B cell (primary cell): ENCODE measurements around the gene PXN. TPM values are rescaled to one million over a fixed set of nuclear protein-coding genes. Genes with fewer than 3 reads are reported as not detected.

Experiments
- ATAC-seq: fragments of 200-7000 bp; cut with Tn5 transposase; one replicate; pipeline ENCODE4 v1.10.0; 2021; ENCODE audit warnings: low read depth, mild to moderate bottlenecking, moderate number of reproducible peaks, moderate library complexity
- CTCF ChIA-PET: fragments of 350-600 bp; sonication (Branson Sonifier 250); formaldehyde crosslinking; loops from one replicate; lab custom pipeline; 2021; ENCODE audit warnings: antibody characterized with exemption, inconsistent platforms; lab: Charles Lee
- POLR2A ChIA-PET: fragments of 350-600 bp; sonication (Branson Sonifier 250); formaldehyde crosslinking; loops from one replicate; lab custom pipeline; 2021; ENCODE audit warnings: antibody characterized with exemption; lab: Charles Lee
- DNase-seq: peaks from one replicate; pipeline ENCODE4 v3.0.0; 2013
- H2AFZ ChIP-seq: 2 replicates; pipeline ENCODE4 v1.6.1; 2012; ENCODE audit warnings: mild to moderate bottlenecking, low read depth, low read length; ENCODE audit not compliant: insufficient read depth, poor library complexity, severe bottlenecking
- H3K27ac ChIP-seq, 2 donors: 1 replicate in 1 of 2; 2 replicates in 1 of 2; pipeline ENCODE4 v1.5.1; 2012 to 2013; ENCODE audit warnings: low read length in 2 of 2, mild to moderate bottlenecking in 2 of 2, moderate library complexity in 1 of 2
- H3K27me3 ChIP-seq, 4 experiments: fragments of 200-600 bp in 1 of 4; sonication (generic) in 1 of 4; replicated peaks in 1 of 4; 1 replicate in 2 of 4; 2 replicates in 2 of 4; pipeline versions ENCODE4 v1.6.1 to v1.7.0; 2013 to 2016; ENCODE audit warnings: low read length in 3 of 4, mild to moderate bottlenecking in 2 of 4, mixed read lengths in 1 of 4, moderate library complexity in 1 of 4; ENCODE audit not compliant: insufficient read depth in 4 of 4, control insufficient read depth in 3 of 4; ENCODE audit errors: control extremely low read depth in 1 of 4
- H3K36me3 ChIP-seq, 2 experiments: replicated peaks in 1 of 2; 1 replicate in 1 of 2; 2 replicates in 1 of 2; pipeline versions ENCODE4 v1.6.1 to v1.7.1; 2013; ENCODE audit warnings: low read length in 1 of 2; ENCODE audit not compliant: insufficient read depth in 2 of 2, control insufficient read depth in 1 of 2; ENCODE audit errors: control extremely low read depth in 1 of 2, extremely low read depth in 1 of 2
- H3K4me1 ChIP-seq, 2 donors: fragments of 200-600 bp in 1 of 2; sonication (generic) in 1 of 2; 1 replicate in 1 of 2; 2 replicates in 1 of 2; pipeline versions ENCODE4 v1.5.1 to v1.6.1; 2013 to 2017; ENCODE audit warnings: low read length in 2 of 2; ENCODE audit not compliant: control insufficient read depth in 2 of 2, insufficient read depth in 2 of 2
- H3K4me2 ChIP-seq: replicated peaks from 2 replicates; pipeline ENCODE3; 2012; ENCODE audit warnings: mild to moderate bottlenecking, low read depth, low read length; ENCODE audit not compliant: poor library complexity, severe bottlenecking
- H3K4me3 ChIP-seq, 5 experiments: fragments of 200-600 bp in 1 of 5; sonication (generic) in 1 of 5; 1 replicate in 3 of 5; 2 replicates in 2 of 5; pipeline versions ENCODE4 v1.5.1 to v1.7.0; 2011 to 2016; ENCODE audit warnings: low read length in 4 of 5, mild to moderate bottlenecking in 4 of 5, low read depth in 2 of 5, control low read depth in 1 of 5, moderate library complexity in 1 of 5; ENCODE audit not compliant: insufficient read depth in 1 of 5; ENCODE audit errors: control extremely low read depth in 1 of 5, extremely low read depth in 1 of 5
- H3K79me2 ChIP-seq: fragments of 200-600 bp; sonication (generic); one replicate; pipeline ENCODE4 v1.6.0; 2016; ENCODE audit warnings: low read length; ENCODE audit not compliant: control insufficient read depth, insufficient read depth
- H3K9ac ChIP-seq: fragments of 200-600 bp; sonication (generic); 2 replicates; pipeline ENCODE4 v1.6.1; 2017; ENCODE audit warnings: mild to moderate bottlenecking, low read length, moderate library complexity
- H3K9me3 ChIP-seq, 3 donors: one replicate each; pipeline versions ENCODE4 v1.6.1 to v1.7.1; 2013; ENCODE audit warnings: low read length in 2 of 3; ENCODE audit not compliant: control insufficient read depth in 2 of 3, insufficient read depth in 1 of 3; ENCODE audit errors: control extremely low read depth in 1 of 3
- H4K20me1 ChIP-seq: 2 replicates; pipeline ENCODE4 v1.6.0; 2012; ENCODE audit warnings: mild to moderate bottlenecking, low read length; ENCODE audit not compliant: insufficient read depth, control insufficient read depth, poor library complexity, severe bottlenecking
- H3K27ac Mint-ChIP-seq: one replicate; pipeline ENCODE4 v1.8.0; 2021; ENCODE audit warnings: mixed read lengths
- H3K27me3 Mint-ChIP-seq: one replicate; pipeline ENCODE4 v1.8.0; 2021; ENCODE audit warnings: mixed read lengths
- H3K4me1 Mint-ChIP-seq: one replicate; pipeline ENCODE4 v1.8.0; 2021; ENCODE audit warnings: mixed read lengths
- H3K4me3 Mint-ChIP-seq: one replicate; pipeline ENCODE4 v1.8.0; 2021; ENCODE audit warnings: mixed read lengths
- H3K9me3 Mint-ChIP-seq: one replicate; pipeline ENCODE4 v1.8.0; 2022; ENCODE audit warnings: mixed read lengths; ENCODE audit not compliant: insufficient read depth
- CTCF ChIP-seq: fragments of 200-600 bp; IDR thresholded peaks from one replicate; pipeline ENCODE4 v1.8.0; 2022; ENCODE audit warnings: antibody characterized with exemption, mild to moderate bottlenecking
- EZH2 ChIP-seq: IDR thresholded peaks from 2 replicates; pipeline ENCODE4 v1.6.1; 2012; ENCODE audit warnings: borderline replicate concordance, low read depth, mild to moderate bottlenecking, moderate library complexity, low read length; ENCODE audit not compliant: insufficient read depth, poor library complexity, severe bottlenecking
- WGBS: methylation state at CpG from one replicate; pipeline ENCODE4 v1.1.5; 2013; ENCODE audit warnings: missing lambda C conversion rate; ENCODE audit not compliant: insufficient coverage; 5-methylcytosine and 5-hydroxymethylcytosine counted together
- intact Hi-C: fragments of 100-400 bp; cut with micrococcal nuclease; formaldehyde crosslinking; loops from one replicate; pipeline ENCODE4 v1.10.0; 2022
- polyA plus RNA-seq: library from polyadenylated mRNA; depleted of rRNA; stranded (reverse); fragments of >200 nt; gene quantifications from 2 replicates; pipeline ENCODE4 v1.2.3, GENCODE V29; 2012
- total RNA-seq, 2 donors: library from RNA; stranded (reverse); fragments of 120-200 nt in 1 of 2; gene quantifications; 1 replicate in 1 of 2; 2 replicates in 1 of 2; pipeline versions ENCODE4 v1.2.3 to v1.2.4, GENCODE V29; 2013 to 2022

Gene PXN
- total and polyA plus RNA-seq, 2 donors (not counting 1 experiment from before 2014, with no cell fraction given) = 2.0 to 3.1 TPM

- no peak overlapping the region for H3K4me3 Mint-ChIP-seq
- Histone ChIP-seq H3K4me2 (no peak overlapping the region), H2AFZ (no peak overlapping the region), H3K9ac (no peak overlapping the region), H3K4me3 (no peak overlapping the region), H3K27me3 (peaks cover 0 to 76% (median 36%) of the 10 kb centered on the region in 4 experiments), H3K9me3 (peaks cover 0 to 14% (median 0%) of the 10 kb centered on the region in 3 donors), H3K4me1 (peaks cover 52 to 54% of the 10 kb centered on the region in 2 donors), H3K27ac (no peak overlapping the region), H3K36me3 (no peaks in the 10 kb centered on the region), H4K20me1 (peaks cover 11% of the 10 kb centered on the region), H3K79me2 (peaks cover 7% of the 10 kb centered on the region)
- H3K27me3 Mint-ChIP-seq = peaks cover 30% of the 10 kb centered on the region
- DNase-seq = no peak
- H3K4me1 Mint-ChIP-seq = peaks cover 36% of the 10 kb centered on the region
- ATAC-seq = no peak
- ChIA-PET CTCF (interaction anchor here (0.6 to 11.5 kb wide), 31 partner anchors 9 to 744 kb away, joined by 3 to 313 read pairs (median 6); partner anchors contain the start of genes PXN, RNU4-1, RNU4-2 and RPLP0), POLR2A (interaction anchor here (0.6 to 1.9 kb wide), 8 partner anchors 25 to 421 kb away, joined by 3 to 13 read pairs (median 4); partner anchors contain the start of genes PXN, RNU4-1, RNU4-2 and RPLP0)
- H3K27ac Mint-ChIP-seq = no peak overlapping the region
- TF ChIP-seq CTCF (no peak), EZH2 (no peak)
- WGBS = 91% methylated on average over 4 of the region's 8 CpGs
- intact Hi-C loops = loop anchor here (1.0 kb wide), 4 partner anchors 38 to 129 kb away; partner anchors contain the start of genes PXN and RNU4-1
- no peaks in the 10 kb centered on the region for H3K9me3 Mint-ChIP-seq
Observed at GRCh38 chr12:120227233-120228040, 38.1 kb downstream of the PXN start.
